Amygdala (tissue), 56 donors: ENCODE results near the gene TMSB15B.
"Not testable (repeated sequence)": the region's sequence is repeated elsewhere in the genome, so short reads cannot be mapped to it uniquely, and the experiment has no call there.

Experiments
- DNase-seq, 56 donors: peaks; one replicate each; lab custom pipeline; 2025; lab: John Stamatoyannopoulos, UW

TMSB15B gene

DNA sequence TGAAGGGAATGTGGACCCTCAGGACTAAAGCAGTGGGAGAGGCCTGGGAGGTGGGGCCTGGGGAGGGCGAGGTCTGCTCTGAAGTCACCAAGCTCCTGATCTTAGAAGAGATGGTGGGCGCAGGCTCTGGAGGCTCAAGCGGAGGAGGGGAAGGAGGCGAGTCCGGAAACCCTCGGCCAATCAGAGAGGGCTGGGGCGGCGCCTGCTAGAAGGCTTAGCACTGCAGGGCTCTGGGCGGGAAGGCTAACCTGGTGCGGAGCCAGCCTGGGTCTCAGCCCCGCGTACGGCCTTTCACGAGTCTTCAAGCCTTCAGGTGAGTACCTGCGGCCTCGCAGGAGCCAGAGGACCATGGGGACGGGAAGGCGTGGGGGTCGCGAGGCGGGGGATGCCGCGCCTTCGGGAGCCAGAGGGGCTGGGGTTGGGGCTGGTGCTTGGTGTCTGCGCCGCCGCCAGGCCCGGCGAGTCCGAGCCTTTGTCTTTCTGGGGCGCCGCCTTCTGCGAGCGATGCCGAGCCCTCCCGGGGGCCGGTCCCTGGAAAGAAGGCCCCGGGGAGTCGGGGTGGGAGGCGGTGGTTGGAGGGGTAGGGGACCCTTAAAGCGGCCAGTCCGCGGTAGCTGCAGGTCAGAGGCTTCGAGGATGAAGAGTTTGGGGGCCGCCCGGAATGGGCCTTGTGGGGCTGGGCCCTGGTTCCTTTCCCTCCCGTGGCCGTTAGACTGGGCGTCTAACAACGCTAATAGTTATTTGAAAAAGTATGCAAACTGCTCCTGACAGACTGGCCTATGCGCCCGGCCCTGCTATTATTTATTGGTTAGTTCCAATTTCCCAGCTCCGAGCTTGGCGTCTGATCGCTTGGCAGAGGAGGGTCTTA, at the start of gene TMSB15B:
TSS of gene TMSB15B (plus strand) at position 217 of the 868 bp plus-strand sequence.
- DNase-seq: not testable (repeated sequence)

DNA sequence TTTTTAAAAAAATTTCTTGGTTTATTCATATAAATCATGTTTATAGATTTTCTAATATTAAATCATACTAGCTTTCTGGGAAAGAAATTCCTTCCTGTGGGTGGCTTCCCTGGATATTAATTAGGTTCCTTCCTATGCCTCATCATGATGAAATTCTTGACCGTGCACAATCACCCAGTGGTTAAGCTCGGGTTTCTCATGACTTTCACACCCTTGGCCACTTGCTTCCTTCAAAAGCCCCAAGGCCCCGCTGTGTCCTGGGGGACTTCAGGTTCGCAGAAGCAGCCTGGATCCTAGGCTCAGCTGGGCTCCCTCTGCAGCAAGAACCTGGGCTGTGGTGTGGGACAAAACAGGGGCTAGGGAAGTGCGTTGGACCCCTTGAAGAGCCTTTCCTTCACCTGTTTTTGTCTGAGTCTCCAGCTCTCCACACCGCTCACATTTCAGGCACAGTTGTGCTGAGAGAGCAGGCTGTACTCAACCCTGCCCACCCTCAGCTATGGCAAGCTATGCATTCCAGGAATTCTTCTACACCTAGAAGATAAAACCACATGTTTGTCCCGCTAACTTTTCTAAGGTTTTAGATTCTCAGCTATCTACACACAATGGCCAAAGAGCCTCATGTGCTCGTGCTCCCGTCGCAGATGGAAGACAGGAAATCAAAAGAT, 48.9 kb upstream of the TMSB15B start:
- no peak for DNase-seq

GRCh38 chrX:103918050-103918449, 44.4 kb upstream of the TMSB15B start:
- peak in 42 of 56 donors; percentile 0 to 55 (median 8) for DNase-seq

DNA sequence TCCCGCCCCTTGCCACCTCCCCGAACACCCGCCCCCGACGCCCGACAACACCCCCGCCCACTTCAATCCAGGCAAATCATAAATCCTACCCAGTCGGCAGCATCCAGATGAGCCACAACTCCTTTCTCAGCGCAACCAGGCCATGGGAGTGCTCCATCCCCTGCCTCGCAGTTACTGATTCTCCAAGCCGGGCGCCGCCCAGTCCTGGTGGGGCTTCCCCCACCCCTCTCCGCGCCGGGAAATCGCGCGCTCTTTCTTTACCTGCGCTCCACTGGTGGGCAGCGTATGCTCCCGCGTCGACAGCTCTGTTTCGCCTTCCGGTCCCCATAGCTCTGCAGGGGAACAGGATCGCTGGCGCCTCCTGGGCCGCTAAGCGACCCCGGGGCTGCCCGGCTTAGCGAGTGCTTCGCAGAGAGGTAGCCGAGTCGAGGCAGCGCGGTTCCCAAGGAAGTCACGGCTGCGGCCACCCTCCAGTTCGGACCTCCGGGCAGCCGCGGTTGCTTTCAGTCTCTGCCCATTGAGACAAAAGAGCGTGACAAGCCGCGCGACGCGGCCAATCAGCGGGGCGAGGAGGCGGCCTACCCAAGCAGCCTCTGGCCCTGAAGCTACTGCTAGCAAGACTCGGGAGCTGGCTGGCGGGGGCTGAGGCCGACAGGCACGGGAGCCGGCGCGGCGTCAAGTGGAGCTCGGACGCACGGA, 43.7 kb upstream of the TMSB15B start:
- DNase-seq: peak in 48 of 56 donors; percentile 0 to 67 (median 24)

GRCh38 chrX:103919270-103919637, 43.2 kb upstream of the TMSB15B start:
- peak in 3 of 56 donors; percentile 4 to 32 (median 18) for DNase-seq

- not testable (repeated sequence) for DNase-seq
These were observed 41.9 kb upstream of the TMSB15B start for GRCh38 chrX:103920515-103920914.

DNA sequence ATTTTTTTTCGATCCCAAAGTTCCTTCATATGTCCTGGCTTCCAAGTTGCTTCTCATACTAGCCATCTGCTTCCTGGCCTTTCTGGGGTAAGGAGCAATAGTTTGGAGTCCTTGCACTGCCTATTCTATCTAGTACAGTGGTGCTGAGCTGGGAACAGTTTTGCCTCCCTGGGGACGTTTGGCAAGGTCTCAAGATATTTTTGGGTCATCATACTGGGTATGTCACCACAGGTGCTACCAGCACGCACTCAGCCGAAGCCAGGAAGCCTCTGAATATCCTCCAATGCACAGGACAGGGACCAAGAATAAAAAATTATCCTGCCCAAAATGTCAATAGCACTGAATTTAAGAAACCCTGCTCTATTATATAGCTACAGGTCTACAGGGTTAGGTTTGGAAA, 35.4 kb upstream of the TMSB15B start:
- no peak for DNase-seq

GRCh38 chrX:103927633-103928032, 34.8 kb upstream of the TMSB15B start:
- DNase-seq: no peak

DNA sequence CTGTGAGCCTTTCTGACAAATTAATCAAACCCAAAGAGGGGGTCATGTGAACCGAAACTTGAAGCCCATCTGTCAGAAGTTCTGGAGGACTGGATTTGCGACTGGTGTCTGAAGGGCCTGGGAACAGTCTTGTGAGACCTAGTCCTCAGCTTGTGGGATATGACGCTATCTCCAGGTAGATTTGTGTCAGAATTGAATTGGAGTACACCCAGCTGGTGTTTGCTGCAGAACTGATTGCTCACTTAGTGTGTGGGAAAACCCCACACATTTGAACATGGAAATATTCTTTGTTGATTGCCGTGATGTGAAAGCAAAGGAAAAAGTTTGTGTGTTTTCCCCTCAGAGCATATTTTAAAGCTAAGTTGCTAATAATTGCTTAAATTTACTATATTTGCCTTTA, 30.3 kb upstream of the TMSB15B start:
- DNase-seq: no peak

GRCh38 chrX:103940257-103940656, 22.2 kb upstream of the TMSB15B start:
- not testable (repeated sequence) for DNase-seq

DNA sequence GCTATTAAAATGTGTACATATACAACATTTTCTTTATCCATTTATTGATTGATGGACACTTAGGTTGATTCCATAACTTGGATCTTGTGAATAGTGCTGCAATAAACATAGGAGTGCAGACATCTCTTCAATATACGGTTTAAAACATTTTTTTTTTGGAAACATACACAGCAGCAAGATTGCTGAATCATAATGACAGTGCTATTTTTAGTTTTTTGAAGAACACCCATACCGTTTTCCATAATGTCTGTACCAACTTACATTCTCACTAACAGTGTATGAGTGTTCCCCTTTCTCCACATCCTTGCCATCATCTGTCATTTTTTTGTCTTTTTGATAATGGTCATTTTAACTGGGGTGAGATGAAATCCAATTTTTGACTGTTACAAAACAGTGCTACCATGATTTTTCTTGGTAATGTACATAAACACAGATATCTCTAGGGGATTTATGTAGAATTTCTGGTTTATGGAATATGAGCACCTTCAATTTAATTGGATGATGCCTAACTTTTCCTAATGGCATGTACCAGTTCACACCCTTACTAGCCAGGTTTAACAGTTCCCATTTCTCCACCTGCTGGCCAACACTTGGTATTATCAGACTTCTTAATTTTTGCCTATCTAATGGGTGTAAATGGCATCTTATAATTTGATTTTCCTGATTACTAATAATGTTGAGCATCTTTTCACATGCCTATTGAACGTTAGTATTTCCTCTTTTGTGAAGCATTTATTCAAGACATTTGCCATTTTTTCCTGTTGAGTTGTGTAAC, 21.0 kb upstream of the TMSB15B start:
- no peak for DNase-seq

DNA sequence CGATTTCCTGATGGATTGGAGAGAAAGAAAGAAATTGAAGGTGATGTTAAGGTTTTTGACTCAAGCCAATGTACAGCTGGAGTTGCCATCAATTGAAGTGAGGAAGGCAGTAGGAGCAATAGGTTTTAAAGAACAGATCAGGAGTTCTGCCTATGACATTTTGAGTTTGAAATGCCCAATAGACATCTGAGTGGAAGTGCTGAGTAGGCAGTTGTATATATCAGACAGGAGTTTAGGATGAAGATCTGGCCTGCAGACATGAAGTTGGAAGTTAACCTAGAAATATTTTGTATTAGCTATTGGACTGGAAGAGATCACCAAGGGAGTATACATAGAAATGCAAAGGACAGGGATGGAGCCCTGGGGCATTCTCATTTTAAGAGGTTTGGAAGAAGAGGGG, 12.9 kb upstream of the TMSB15B start:
- DNase-seq: no peak

DNA sequence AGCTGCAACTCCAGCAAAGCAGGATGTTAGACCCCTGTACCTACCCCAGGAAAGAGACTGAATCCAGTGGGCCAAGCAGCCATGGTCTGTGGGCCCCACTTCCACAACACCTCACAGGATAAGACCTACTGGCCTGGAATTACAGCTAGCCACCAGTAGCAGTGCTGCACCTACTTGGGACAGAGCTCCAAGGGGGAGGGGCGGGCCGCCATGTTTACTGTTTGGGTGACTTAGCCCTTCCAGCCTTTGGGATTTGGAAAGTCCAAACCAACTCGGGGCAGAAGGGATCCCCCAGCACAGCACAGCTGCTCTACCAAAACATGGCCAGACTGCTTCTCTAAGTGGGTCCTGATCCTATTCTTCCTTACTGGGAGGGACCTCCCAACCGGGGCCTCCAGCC, 9.1 kb upstream of the TMSB15B start:
- no peak for DNase-seq

DNA sequence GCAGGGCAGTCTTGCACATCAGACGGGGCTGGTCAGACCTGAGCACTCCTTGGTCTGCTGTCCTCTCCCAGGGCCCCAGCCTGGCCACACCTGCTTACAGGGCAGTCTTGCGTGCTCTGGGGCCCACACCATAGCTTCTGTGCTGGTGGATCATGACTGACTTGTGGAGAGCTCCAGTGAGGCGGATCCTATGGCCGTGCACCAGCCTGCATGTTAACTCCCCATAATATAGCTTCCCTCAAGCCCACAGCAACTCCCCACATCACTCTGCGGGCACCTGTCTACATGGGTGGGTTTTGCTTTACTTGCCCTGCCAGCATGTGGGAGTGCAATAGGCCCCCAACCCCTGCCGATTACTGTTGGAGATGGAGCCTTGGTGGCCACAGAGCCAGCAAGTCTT, 8.2 kb upstream of the TMSB15B start:
- no peak for DNase-seq

- DNase-seq: not testable (repeated sequence)
These were observed 1.8 kb upstream of the TMSB15B start for GRCh38 chrX:103960599-103960998.

GRCh38 chrX:103983508-103983907, 21.1 kb downstream of the TMSB15B start:
- DNase-seq: not testable (repeated sequence)

- no peak for DNase-seq
These were observed 36.8 kb downstream of the TMSB15B start for GRCh38 chrX:103999234-103999633.

GRCh38 chrX:104008831-104009230, 46.4 kb downstream of the TMSB15B start:
- DNase-seq: no peak

GRCh38 chrX:104013158-104013557, 50.7 kb downstream of the TMSB15B start:
- DNase-seq: no peak

- DNase-seq: no peak
These were observed 51.2 kb downstream of the TMSB15B start, which contains the start of gene H2BW1 for GRCh38 chrX:104013606-104014005. Gene H2BW1, minus strand, starts transcription at chrX:104013708. Its CDS starts 132 bp downstream, at chrX:104013576.
